ENCODE data around the gene PRKCD.

PRKCD gene

DNA sequence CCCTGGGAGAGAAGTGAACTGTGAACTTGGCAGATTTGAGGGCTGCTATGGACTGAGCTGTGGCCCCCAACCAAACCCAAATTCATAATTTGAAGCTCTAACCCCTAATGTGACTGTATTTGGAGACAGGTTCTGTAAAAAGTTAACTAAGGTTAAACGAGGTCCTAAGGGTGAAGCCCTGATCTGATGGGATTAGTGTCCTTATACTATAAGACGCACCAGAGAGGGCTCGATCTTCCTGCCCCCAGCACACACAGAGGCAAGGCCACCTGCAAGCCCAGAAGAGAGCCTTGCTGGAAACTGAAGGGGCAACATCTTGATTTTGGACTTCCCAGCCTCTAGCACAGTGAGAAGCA, 60.8 kb downstream of the PRKCD start:
- FAIRE-seq = no peak

DNA sequence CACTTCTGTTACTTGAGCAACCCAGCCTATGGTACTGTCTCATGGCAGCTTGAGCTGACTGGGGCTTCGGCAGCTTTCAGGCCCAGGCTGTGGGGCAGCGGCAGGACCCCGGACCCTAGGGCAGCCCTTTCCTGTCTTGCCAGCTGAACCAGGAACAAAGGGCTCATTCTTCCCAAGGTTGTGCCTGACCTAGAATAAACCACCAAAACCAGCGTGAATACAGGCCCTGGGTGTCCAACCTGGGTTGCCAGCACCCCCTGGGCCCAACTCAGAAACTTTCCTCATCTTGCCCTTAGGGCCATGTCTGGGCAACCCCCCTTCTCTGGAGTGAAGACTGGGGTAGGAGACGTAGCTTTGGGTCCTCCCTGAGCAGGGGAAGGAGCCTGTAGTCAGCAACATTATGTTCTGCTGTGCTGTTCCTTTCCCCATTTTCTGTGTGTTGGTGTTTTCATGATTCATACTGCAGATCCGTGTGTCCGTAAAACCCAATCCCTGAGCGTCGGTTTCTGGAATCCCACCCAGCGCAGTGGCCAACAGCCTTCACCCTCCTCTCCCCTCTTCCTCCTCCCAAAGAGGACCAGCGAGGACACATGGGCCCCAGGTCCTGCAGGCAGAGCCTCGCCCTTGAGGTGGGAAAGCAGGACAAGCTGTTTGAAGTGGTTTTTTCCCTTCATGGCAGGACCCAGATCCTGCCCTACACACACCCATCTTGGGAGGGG, 61.3 kb downstream of the PRKCD start:
- no peak for FAIRE-seq

DNA sequence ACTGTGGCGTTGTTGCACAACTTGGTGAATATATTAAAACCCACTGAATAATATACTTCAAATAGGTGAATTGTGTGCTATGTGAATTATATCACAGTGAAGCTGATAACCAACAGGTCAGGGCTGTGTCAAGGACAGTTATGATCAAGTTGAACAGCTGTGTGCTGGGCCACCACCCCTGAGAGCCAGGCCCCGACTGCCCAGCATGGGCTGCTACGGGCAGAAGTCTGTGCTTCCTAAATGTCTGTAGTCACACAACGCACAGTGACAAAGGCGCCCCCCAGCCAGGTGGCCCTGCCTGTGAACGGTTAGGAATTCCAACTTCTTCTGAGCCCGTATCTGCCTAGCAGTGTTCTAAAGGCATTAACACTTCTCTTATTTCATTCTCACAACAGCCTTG, 62.0 kb downstream of the PRKCD start:
- no peak for FAIRE-seq

DNA sequence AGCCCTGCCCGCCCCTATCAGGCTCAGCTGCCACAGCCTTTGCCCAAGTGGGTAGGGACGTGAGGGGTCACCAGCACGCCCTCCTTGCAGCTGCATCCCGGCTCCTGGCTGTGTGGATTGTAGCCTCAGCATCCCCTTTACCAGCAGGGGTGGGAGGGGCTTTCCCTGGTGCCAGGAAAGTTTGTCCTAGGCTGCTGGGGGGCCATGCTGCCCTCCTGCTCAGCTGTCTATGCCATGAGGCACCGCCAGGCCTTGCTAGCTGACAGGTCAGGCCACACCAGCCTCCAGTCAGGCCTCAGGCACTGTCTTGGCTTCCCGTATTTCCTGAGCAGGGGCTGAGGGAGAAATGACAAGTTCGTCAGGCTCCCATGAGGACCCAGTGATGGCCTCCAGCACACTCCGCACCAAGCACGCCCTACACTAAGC, 62.5 kb downstream of the PRKCD start:
- FAIRE-seq = no peak

DNA sequence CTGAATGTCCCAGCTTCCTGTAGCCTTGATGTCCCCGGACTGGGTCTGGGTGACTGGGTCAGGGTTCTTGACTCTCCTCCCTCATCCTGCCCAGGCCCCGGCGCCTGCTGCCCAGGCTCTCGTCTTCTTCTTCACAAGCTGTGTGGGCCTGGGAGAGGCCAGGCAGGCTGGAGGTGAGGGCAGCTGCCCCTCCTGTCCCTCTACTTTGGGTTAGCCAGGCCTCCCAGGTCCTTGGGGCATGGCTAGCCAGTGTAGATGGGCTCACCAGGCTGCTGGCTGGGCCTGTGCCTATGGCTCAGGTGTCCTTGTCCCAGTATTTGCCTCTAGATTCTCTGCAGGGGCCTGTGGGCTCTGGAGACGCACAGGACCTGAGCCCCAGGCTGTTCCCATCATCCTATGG, 63.0 kb downstream of the PRKCD start:
- FAIRE-seq = no peak

DNA sequence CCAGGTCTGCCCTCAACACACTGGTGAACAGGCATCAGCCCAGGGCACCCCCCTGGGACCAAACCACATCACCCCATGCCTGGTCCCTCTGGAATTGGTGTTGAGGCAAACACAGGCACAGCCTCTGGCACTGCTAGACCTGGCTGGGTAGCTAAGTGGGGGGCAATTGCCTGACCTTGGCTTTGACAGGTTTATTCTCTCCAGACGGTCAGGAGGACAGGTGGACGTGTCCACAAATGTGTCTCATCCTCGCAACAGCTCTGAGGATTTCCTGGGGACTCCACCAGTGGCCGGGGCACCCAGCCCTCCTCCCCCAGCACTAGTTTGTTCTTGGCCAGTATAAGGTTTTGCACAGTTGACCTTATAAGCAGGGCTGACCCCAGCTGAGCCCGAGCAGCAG, 63.5 kb downstream of the PRKCD start:
- FAIRE-seq = no peak

DNA sequence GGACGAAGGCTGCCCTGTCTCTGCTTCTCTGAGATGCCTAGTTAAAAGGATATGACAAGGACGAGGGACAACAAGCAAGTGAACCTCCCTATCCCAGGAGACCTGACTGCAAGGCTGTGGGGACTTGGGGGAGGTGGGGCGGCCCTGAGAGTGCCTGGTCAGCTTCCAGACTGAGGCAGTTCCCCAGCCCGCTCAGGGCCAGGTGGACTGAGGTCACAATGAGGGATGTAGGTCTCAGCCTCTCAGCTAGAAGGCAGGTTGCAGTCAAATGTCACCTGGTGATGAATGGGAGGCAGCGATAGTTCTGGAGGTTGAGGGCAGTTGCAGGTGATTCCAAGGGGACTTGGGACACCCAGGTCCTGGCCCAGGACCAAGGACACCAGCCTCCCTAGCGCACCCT, 64.2 kb downstream of the PRKCD start:
- FAIRE-seq = no peak

DNA sequence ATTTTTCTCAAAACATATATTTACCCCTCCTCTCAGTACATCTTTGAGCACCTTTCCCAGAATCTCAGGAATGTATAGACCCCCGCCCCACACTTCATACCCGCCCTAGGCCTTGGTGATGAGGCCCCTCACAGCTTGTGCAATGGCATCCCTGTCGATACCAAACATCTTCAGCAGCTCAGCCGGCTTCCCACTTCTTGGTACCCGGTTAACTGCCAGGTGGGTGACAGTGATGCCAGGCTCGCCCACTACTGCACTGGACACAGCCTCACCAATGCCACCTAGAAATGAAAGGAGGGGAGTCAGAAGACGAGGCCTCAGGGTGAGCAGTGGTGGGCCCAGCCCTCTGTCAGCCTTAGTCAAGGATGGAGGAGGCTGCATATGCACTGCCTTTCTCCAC, 64.6 kb downstream of the PRKCD start:
- FAIRE-seq = no peak

DNA sequence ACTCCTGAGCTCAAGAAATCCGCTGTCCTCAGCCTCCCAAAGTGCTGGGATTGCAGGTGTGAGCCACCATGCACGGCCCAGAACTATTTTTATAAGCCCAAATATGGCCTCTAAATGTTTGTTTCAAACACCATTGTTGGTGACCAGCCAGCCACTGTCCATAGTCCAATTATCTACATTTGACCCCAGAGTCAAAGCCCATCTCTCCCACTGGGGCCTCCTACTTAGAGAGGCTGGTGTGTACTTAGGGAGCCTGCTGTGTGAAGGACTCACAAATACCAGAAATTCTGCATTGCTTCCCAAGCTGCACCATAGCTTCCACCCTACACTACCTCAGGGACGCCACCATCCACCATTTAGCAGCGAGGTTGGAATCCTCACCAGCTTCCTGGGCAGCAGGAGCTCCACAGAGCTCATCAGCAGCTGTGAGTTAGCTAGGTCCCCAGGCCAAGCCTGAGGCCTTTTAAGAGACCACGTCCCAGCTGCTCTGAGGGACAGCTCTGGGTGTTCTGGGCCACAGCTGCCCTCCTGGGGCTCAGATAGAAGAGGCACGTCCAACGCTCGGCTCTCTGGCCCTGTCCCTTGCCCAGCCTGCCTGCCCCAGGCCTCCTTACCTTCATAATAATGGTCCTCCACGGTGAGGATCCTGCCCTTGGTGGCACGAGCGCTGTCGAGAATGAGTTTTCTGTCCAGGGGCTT, 65.3 kb downstream of the PRKCD start:
- FAIRE-seq = no peak

DNA sequence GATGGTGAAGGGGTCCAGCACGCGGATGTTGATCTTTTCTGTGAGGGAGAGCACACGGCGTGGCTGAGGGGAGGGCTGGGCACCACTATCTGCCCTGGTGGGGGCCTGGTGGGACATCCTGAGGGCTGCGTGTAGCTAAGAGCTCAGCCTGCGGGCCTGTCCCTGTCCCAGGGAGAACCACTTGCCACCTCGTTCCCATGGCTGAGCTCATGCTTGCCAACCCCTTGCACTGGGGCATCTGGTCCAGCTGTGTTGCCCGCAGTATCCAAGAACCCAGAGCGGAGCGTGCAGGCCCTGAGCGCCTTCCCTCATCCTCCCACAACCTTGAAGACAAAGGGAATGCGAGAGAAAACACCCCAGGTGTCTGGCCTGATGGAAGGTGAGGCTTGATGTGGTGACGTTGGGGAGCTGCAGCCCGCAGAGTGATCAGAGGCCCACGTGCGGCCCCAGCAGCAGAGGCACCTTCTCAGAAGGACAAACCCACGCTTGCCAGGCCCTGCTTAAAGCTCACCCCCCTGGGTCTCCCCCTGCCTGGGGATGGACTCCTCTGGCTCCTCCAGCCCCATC, 65.9 kb downstream of the PRKCD start:
- no peak for FAIRE-seq

DNA sequence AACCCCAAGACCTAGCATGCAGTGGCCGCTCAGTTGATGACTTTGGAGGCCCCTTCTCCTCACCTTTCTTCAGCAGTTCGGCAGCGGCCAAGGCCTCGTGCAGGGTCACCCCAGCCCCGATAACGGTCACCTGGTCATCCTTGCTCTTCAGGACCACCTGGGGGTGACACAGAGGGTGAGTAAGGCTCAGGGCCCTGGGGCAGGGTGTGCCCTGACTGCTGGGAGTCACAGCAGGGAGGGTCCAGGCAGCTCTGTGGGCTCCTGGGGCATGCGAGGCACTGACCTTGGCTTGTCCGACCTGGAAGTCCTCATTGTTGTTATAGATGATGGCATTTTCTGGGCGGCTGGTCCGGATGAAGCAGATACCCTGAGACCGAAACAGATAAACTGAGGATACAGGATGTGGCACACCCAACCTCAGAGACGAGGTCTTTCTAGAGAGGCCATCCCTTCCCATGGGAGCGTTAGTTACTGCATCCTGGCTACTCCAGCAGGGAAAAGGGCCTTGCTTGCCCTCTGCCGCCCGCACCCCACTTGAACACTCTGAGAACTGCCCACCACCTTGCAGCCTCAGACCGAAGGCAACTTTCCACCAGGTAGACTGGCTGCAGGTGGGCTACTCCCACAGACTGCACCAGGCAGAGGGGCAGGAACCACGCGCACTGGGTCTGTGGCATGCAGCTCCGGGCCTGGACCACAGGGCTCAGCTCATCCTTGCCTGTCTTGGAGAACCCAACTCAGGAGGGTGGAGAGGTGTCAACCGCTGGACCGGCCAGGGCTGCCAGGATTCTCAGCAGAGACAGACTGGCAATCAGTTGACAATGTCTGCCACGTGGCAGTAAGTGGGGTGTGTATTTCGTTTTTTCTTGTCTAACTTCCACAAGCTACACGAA, 67.2 kb downstream of the PRKCD start:
- no peak for FAIRE-seq

DNA sequence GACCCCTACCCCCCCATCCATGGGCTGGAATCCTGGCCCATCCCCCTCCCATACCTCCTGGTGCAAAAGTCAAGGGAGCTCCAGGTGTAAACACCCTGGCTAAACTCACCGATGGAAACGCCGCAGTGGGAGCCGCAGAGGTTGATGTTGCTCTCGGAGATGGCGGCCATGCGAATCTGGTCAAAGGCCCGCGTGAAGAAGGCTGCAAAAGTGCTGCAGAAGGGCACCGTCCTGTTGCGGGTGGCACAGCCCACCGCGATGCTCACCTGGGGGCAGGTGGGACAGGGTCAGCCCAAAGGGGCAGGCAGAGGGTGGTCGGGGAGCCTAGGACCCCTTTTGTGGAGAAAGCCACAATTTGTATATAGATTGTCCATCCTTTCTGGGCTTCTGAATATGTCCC, 68.2 kb downstream of the PRKCD start:
- FAIRE-seq = no peak

DNA sequence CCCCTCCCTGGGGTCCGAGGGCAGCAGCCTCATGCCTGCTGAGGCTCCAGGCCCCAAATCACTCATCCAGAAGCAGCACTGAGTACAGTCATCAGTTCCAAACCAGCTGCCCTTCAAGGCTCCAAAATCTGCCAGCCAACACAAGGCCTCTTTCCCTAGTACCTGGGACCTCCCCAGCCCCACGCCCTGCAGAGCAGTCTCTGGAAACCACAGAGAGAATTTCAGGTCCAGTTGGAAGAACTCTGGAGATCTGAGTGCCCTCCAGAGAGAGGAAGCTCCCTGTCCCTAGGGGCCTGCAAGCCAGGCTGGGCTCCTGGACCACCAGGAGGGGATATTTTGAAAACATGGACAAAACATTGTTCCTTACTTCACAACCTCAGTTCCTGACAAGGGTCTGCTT, 68.6 kb downstream of the PRKCD start:
- FAIRE-seq = no peak

DNA sequence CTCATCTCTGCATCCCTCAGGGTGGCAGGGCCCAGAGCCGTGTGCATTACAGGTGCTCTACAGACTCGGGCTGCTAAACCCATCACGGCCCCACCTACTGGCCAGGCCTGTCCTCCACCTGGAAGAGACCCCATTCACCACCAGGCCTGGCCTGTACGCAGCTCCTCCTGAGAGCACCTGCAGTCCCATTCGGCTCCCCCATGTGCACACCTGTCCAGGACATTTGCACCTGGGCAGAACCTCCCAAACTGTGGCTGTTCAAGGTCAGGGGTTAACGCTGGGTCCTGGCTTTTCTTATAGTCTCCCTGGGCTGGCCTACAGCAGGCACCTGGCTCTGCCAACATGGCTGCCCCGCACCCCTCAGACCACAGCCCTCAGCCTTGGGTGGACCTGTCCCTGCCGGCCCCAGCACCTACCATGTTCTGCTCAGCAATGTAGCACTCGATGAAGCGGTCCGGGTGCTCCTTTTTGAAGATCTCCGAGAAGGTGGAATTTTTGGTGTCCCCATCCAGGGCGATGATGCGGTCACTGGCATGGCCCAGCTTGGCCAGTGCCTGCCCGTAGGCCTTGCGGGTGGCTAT, 69.1 kb downstream of the PRKCD start:
- no peak for FAIRE-seq

DNA sequence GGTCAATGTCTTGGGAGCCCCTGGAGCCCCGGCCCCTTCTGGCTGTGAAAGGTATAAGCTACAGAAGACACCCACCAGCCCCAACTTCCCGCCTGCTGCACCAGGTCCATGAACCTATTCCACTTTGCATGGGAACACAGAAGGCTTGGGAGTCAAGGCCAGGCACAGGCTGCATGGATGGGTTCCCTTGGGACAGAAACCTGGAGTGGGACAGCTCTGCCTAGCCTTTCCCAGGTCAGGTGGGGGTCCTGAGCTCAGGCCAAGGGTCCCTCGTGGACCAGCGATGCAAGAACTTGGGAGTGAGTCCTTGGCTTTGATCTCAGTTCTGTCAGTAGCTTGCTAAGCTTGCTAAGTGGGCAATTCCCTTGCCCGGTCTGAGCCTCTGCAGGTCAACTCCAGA, 69.8 kb downstream of the PRKCD start:
- FAIRE-seq = no peak

DNA sequence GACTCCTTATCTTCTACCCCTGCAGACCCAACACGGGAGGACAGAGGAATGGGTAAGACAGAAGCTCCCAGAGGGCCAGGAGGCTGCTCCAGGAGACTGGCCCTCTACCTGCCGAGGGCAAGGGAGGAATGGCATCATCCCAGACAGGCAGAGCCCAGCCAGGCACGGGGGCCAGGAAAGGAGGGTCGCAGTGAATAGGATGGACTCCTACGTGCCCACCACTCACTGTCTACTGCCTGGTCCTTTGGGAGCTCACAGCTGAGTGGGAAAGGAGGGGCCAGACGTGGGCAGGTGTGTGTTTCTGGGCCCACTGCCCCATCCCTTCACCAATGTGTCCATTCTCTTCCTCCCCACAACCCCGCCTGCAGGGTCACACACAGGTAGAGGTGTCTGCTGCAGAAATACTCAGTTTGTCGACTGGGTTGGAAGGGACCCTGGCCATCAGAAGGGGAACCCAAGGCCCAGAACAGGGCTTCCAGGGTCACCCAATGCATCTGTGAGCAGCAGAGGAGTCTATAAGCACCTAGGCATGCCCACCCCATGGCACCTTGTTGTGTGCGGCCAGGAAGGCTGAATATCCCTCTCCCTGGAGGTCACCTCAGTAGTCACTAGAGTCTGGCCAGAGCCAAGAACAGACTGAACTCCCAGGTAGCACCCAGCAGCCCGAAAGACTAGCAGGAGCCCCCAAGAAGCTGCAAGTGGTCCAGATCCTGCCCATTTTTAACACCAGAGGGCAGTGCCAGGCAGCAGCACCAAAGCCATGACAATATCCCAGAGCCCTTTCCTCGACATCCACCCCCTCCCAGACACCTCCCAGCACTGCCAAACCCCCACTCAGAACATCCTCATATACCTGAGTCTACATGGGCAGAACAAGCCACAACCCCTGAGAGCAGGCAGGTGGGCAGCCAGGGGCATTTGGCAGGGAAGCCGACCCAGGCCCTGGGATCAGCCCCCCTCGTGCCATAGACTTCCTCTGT, 70.8 kb downstream of the PRKCD start:
- FAIRE-seq = no peak

DNA sequence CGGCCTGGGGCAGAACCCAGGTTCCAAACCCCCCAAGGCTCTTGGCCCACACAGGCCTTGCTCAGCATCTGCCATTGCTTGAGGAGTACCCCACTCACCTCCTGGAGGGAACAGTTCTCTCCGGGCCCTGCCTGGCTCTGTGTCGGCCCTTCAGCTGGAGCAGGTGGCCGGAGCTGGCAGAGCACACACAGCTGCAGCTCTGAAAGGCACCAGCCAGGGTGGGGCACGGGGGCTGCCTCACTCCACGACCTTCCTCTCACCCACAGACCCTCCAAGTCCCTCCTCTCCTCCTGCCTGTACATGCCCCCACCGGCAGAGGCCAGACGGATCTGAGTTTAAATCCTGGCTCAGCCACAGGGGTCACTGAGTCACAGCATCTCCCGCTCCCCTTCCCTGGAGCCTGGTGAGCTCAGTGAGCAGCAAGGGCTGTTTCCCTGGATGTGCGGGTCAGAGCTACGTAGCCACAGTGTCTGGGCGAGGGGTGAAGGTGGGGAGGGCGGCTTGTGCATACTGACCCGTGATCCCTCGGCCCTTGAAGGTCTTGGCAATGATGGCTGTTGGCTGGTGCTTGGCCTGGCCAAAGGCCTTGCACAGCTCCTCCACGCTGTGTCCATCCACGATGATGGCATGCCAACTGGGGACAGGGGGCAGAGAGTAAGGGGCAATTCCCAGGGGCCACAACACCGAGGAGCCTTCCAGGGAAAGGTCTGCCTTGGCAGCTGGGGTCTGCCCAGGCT, 71.8 kb downstream of the PRKCD start:
- no peak for FAIRE-seq

DNA sequence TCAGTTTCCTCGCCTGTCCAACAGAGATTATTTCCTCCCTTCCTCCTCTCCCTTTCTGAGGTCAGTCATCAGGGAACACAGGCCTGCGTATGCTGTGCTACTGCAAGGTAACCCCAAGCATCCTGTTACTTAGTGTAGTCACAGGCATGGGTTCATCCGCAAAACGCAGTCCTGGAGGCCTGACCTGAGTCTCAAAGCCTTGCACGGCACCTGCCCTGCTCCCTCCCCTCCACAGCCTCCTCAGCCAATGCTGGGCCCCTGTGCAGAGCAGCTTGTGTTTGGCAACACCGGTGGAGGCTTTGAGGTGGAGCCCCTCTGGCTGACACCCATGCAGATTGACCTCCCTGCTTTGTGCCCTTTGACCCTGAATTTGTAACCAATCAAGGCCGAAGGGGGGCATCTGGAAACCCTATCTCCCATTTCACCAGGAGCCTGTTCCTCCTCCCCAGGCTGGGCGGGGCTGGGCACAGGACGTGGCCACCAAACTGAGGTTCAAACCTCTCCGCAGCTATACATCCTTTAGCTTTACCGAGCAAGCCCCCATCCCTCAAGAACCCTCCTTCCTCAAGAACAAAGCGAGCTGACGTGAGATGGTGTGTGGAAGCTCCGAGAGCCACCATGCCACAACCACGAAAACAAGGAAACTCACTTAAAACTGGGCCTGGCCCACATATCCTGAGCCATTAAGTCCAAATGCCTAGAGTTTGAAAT, 73.3 kb downstream of the PRKCD start:
- no peak for FAIRE-seq

DNA sequence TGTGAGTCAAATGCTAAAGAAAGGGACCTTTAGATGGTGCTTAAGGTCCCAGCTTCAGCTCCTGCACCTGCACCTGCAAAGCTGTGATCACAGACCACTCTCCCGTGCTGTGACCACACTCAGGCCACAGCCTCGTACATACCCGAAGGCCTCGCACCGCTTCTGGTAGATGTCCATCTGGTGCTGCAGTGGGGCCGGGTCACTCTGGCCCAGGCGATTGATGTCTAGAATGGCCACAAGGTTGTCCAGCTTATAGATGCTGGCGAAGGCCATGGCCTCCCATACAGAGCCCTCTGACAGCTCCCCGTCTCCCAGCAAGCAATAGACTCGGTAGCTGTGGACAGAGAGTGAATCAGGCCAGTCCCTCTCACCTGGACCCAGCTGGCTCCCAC, 73.8 kb downstream of the PRKCD start:
- FAIRE-seq = no peak

DNA sequence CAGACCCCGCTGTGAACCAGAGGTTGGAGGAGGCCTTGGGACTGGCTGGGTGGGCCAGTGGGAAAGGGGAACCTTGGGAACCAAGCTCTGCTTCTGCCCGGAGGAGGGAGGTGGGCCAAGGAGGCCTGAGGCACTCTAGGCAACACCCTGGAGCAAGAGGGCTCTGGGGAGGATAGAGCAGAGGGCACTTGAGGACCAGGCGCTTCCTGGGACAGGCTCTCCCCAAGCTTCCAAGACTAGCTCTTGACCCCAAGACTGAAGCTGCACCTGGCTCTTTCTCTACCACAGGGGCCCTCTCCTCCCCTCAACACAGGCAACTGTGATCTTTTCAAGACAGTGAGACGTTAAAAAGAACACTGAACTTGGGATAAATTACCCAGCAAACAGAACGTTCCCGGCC, 74.5 kb downstream of the PRKCD start:
- no peak for FAIRE-seq
